ENCODE measurements around the gene SLC18A3.

SLC18A3 gene

DNA sequence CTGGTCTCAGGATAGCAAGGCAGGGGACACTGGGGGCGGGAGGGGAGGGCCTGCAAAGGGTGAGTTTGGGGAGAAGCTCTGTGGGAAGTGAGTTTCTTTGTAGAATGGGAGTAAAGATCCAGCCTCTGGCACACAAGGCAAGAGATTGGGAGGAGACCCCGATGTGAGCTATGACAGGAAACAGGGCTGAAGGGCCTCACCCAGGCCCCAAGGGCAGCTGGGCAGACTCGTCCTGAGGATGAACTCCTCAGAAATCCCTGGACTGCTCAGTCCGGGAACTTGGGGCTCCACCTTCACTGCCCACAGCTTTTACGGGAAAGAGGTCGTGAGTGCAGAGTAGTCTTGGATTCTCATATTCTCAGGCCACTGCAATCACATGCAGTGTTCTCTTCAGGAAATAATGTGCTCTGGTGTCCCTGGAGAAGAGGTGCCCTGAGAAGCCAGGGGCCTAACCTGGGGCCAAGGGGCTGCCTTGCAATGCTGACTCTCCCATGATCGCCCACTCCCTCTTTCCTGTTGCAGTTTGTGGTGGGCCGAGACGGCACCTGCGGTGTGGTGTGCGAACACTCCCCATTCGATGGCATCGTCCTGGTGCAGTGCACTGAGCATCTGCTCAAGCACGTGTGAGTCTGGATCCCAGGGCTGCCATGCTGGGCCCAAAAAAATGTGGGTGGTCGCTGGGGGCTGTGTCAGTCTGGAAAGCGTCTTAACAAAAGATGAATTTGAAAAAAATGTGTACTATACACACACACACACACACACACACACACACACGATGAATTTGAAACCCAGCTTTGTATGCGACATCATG lies 38.1 kb downstream of the SLC18A3 start:
- in situ Hi-C loops (cut with HindIII; ENCODE audit: low sequenced_read_pairs): no loop called here

DNA sequence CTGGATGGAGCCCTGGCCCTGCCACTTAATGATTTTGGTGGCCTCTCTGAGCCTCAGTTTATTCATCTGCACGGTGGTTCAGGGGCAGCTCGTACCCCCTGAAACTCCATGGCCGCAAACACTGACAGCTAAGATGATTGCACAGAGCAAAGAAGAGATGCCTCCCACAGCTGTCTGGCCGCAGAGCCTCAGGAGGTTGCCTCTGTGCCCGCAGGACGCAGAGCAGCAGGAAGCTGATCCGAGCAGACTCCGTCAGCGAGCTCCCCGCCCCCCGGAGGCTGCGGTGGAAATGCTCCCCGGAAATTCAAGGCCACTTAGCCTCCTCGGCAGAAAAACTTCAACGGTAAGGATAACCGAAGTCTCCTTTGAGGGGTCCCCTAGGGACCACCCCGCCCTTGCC lies 39.2 kb downstream of the SLC18A3 start:
- in situ Hi-C loops (cut with HindIII; ENCODE audit: low sequenced_read_pairs): no loop called here

DNA sequence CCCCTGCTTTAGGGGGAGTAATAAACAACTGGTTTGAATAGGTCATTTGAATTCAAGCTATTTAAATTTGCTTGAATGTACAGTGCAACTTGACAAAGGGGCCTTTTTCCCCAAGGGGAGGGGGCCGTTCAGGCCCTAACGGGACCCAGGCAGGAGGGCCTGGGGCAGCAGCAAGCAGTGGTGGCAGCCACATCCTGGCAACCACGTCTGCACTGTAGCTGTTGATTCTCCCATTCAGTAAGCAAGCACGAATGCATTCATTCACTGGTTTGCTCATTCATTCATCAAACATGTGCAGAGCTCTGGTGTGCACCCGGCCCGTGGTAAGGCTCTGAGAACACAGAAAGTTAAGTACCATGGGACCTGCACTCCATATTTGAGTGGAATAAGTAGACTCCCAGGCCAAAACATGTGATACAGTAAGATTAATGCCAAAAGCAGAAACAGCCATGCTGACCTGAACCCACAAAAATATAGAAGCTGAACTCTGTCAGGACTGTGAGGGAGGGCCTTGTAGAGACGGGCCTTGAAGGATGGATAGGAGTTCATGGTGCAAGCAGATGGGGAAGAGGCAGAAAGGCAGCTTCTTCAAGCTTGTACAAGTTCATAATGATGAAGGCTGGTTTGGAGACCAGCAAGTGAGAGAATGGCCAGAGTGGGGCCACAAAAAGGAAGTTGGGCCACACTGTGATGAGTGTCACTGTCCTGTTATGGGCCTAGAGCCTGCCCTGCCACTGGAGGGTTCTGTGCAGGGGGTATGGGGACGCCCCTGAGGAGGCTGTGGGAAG lies 40.0 kb downstream of the SLC18A3 start:
- in situ Hi-C loops (cut with HindIII; ENCODE audit: low sequenced_read_pairs): no loop called here

DNA sequence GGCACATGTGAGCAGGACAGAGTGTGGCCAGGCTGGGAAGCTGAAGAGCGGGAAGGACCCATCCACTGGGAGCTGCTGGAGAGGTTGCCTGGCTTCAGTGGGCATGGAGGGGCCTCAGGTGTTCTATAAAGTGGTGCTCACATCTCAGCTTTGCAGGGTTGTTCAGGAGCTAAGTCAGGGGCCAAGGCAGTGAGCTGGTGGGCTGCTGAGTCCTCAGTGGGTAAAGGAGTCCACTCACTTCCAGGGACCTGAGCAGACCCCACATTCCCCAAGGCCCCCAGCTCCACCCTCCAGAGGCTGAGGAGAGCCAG lies 40.6 kb downstream of the SLC18A3 start:
- in situ Hi-C loops (cut with HindIII; ENCODE audit: low sequenced_read_pairs): no loop called here

DNA sequence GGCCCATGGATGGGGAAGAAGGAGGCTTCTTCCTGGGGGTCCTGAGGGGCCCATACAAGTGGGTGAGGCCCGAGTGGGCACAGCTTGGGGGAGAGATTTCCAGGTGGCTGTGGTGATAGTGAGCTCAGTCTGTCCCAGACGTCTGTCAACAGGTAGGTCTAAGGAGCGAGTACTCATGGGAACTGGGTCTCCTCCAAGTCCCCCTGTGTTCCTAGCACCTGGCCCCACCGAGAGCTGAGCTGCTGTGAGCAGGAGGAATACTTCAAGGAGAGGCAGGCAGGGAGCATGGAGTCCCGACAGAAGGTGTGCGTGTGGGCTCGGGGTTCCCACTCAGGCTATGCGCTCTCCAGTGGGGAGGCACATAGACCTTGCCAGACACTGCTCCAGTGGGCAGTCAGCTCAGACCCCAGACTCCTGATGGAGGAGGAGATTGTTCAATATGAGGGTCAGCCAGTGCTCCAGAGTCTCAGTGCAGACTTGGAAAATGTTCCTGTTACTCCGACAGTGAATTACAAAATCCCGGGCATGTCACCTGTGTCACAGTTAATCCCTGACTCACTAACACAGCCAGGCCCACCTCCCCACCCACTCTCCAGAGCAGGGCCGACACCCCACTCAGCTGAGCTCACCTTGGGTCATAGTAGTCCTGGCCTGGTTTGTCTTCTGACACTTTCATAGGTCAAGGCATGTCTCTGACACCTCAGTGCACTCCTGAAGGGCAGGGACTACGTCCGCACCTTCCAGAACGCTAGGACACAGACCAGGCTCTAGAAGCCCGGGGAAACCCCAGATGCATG lies 41.1 kb downstream of the SLC18A3 start:
- in situ Hi-C loops (cut with HindIII; ENCODE audit: low sequenced_read_pairs): no loop called here

DNA sequence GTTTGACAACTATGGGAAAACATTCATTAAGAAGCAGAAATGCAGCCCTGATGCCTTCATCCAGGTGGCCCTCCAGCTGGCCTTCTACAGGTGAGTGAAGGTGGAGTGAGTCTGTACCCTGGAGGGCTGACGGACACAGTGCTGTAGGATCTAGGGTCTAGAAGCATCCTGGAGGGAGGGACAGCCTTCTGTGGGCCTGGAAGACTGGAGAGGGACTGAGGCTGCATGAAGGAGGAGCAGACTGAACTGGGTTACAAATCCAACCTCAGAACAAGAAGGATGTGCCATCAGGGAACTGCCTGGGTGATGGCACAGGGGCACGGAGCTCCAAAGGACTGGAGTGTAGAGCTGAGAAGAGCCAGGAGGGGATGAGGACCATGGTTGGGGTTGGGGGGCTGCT lies 41.8 kb downstream of the SLC18A3 start:
- in situ Hi-C loops (cut with HindIII; ENCODE audit: low sequenced_read_pairs): no loop called here

DNA sequence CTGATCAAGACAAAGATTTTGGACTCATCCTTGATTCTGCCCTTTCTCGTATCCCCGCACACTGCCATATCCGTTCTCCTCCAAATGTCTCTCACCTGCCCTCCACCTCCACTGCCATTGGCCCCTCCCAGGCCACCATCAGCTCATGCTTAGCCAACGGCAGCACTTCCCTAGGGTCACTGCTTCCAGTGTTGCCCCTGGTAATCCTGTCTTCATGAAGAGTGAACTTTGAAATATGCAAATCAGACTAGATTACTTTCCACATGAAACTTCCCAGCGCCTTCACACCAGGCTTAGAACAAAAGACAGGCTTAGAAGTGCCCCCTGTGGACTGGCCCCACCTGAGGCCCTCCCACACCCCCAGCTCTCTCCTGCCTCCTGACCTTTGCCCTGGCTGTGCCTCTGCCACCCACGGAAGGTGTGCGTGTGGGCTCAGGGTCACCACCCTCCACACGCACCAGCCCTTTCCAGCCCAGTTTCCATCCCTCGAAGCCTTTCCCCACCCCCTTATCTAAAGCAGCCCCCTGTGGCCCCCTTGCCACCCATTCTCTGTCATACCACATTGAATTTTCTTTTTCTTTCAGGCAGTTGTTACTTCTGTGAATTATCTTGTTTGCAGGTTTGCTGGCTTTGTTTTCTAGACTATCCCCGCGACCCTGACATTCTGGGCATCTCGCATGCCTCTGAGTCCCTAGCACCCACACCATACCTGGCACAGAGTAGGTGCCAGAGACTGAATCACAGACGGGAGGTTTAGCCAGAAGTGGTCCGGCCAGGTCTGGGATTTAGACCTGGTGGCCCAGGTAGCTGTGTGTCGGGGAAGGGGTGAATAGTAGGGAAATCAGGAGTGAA lies 42.5 kb downstream of the SLC18A3 start:
- in situ Hi-C loops (cut with HindIII; ENCODE audit: low sequenced_read_pairs): no loop called here

DNA sequence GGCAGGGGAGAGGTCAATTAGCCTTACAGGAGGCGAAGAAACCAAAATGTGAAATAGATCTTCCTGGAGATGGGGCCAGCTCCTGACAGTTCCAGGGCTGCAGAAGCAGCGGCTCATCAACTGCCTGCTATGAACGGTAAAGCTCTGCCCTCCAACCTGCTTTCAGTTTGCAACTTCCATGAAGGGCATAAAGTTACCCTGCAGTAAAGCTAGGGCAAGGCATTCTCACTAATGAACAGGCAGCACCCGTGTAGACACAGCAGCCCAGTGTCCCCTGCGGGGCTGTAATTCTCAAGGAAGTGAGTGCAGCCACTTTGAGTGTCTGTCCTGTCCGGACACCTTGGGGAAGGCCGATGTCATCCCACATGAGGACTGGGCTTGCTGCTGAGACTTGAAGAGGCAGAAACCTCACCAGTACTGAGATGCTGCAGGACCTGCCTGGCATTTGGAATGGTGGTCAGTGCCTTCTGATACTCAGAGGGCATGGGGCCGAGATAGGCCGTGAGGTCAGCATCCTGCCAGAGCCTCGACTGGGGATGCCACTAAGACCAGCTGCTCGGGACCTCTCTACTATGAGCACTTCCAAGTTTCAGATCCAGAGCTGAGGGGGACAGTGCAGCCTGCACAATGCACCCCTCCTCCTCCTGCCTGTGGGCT lies 43.3 kb downstream of the SLC18A3 start:
- in situ Hi-C loops (cut with HindIII; ENCODE audit: low sequenced_read_pairs): no loop called here

DNA sequence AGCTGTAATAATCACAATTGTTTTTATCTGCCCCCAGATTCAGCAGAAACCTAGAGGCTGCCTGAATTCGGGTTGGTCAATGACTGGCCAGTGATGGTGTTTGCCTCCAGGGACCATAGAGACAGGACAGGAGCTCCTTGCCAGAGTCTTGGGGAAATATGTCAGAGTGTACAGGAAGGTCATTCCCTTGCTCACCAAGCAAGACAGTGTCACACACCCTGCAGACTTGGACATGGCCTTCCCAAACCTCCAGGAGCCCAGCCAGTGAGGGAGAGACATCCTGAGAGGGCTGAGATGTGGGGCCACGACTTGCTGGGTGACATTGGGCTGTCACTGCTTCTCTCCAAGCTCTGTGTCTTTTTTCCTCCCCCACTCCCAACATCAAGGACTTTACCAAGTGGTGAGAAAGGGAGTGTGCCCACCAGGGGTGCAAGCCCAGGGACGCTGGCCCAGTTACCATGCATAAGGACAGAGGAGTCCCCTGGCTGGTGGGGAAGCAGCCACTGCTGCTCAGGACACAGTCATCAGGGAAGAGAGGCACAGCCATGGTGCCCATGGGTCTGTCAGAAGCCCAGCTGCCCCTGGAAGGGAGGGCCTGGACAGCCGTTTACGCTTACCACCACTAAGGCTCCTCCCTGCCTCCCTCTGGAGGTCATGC lies 44.1 kb downstream of the SLC18A3 start:
- in situ Hi-C loops (cut with HindIII; ENCODE audit: low sequenced_read_pairs): no loop called here

DNA sequence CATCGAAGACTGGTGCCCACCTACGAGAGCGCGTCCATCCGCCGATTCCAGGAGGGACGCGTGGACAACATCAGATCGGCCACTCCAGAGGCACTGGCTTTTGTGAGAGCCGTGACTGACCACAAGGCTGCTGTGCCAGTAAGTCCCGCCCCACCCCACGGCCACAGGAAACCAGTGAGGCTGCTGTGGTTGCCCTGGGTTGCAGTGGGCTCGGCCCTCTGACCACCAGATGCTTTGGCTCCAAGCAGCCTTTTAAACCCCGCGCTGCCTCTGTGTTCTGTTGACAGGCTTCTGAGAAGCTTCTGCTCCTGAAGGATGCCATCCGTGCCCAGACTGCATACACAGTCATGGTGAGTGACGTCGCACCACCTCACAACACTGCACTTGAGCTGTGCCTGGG lies 45.0 kb downstream of the SLC18A3 start:
- in situ Hi-C loops (cut with HindIII; ENCODE audit: low sequenced_read_pairs): no loop called here

DNA sequence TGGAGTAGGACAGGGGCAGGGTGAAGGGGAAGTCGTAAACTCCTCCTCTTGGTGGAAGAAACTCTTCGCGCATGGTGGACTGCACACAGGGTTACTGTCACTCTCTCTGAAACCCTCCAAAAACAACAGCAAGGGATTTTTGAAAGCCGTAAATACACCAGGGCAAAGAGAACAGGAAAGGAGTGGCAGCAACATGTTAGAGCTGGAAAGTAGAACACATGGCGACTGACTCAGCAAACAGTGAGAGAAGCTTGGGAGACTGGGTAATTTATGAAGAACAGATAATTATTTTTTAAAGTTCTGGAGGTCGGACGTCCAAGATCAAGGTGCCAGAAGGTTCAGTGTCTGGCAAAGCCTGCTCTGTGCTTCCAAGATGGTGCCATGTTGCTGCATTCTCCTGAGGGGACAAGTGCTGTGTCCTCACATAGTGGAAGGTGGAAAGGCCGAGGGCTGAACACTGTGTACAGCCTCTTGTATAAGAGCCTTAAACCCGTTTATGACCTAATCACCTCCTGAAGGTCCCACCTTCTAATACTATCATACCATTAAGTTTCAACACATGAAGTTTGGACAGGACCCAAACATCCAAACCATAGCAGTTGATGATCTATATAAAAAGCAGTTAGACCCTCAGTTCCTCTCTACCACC lies 46.9 kb downstream of the SLC18A3 start:
- in situ Hi-C loops (cut with HindIII; ENCODE audit: low sequenced_read_pairs): no loop called here

DNA sequence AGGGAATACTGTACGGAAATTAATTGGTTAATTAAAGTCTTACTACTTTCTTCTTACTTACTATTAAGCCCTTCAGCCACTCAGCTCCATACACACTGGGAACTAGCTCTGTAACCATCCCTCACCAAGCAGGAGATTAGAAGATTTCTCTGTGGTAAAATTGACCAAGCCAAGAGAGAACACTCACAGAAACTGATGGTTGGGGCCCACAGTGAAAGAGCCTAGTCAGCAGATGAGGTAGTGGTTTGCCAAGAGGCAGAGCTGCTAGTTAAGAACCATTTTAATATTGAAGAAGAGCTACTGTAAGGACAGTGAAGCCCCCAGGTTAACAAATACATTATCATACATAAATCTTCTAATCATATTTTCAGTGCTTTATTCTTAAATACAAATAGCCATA lies 47.5 kb downstream of the SLC18A3 start:
- in situ Hi-C loops (cut with HindIII; ENCODE audit: low sequenced_read_pairs): no loop called here

DNA sequence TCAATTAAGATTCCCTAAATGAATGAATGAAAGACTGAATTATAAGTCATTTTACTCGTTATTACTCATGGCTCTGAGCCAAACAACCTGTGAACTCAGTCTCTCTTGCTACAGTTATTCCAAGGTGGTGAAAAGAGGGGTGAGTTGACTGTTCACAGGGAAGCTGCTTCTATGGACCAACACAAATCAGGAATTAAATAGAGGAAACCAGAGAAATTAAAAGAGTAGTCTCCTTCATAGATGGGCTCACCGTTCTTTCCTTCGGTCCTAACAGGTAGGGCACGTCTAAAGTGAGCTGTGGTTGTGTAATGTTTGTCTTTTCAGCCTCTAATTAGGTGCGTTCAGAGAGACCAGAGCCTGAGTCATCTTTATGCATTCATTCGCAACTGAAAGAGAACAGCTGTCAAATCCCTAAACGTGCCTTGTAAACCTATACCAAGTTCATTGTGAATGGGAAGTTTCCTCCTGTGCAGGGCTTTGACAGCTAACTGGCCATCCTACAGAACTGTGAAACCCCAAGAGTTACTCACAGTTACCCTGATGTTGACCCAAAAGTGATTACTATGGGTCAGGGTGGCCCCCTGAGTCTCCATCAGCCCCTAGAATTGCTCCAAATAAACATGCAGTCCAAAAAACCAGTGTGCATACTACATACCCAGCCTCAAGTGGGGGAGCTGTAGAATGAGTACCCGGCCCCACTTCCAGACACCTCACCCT lies 51.2 kb downstream of the SLC18A3 start:
- in situ Hi-C loops (cut with HindIII; ENCODE audit: low sequenced_read_pairs): no loop called here
